ENCODE data around the gene SHD. TPM values are rescaled to one million over a fixed set of nuclear protein-coding genes. Genes with fewer than 3 reads are reported as not detected.
"Not testable (repeated sequence)": the region's sequence is repeated elsewhere in the genome, so short reads cannot be mapped to it uniquely, and the experiment has no call there.

SHD gene
- total and polyA plus RNA-seq, 12 donors: 0.03 to 0.37 (median 0.24) TPM; not detected in 8

- intact Hi-C loops (cut with DNase I): no loop called here
- no peaks in the 10 kb centered on the region for H3K9me3 ChIP-seq
- WGBS, 2 donors: 76% methylated on average over 6 of the region's 6 CpGs
- no peak overlapping the region for H3K4me3 ChIP-seq
- peaks cover 0 to 2% (median 1%) of the 10 kb centered on the region in 9 donors for H3K4me1 ChIP-seq
- no peaks in the 10 kb centered on the region for H3K36me3 ChIP-seq
- TF ChIP-seq CTCF (IDR thresholded peaks at IDR 0.05): no peak
- no peak overlapping the region for H3K27ac ChIP-seq
- H3K27me3 ChIP-seq: peaks cover 11 to 55% (median 50%) of the 10 kb centered on the region in 7 donors
- no peak for ATAC-seq
- DNase-seq: no peak
Measured at GRCh38 chr19:4284974-4285373, 5.9 kb downstream of the SHD start.

GRCh38 chr19:4286141-4286540 is 7.1 kb downstream of the SHD start:
- intact Hi-C loops (cut with DNase I); H3K4me3 ChIP-seq; H3K27ac ChIP-seq; DNase-seq; H3K9me3 ChIP-seq; H3K4me1 ChIP-seq; H3K36me3 ChIP-seq; ATAC-seq: not testable (repeated sequence)
- H3K27me3 ChIP-seq: peaks cover 0 to 50% (median 41%) of the 10 kb centered on the region in 7 donors
- WGBS, 2 donors: 84 to 95% methylated on average over 4 of the region's 4 CpGs

- Histone ChIP-seq H3K4me1 (no peaks in the 10 kb centered on the region), H3K4me3 (no peak overlapping the region), H3K36me3 (no peaks in the 10 kb centered on the region), H3K27ac (no peak overlapping the region), H3K27me3 (peaks cover 0 to 37% (median 26%) of the 10 kb centered on the region in 7 donors), H3K9me3 (no peaks in the 10 kb centered on the region)
- intact Hi-C loops (cut with DNase I): no loop called here
- 85 to 88% methylated on average over 16 of the region's 16 CpGs for WGBS, 2 donors
- DNase-seq: no peak
- ATAC-seq: no peak
- no peak for TF ChIP-seq CTCF (IDR thresholded peaks at IDR 0.05)
Measured at GRCh38 chr19:4288091-4288777, 9.2 kb downstream of the SHD start.

GRCh38 chr19:4291184-4291732 is 12.2 kb downstream of the SHD start:
- DNase-seq (no peak), ATAC-seq (no peak)
- Histone ChIP-seq H3K4me3 (no peak overlapping the region), H3K9me3 (no peaks in the 10 kb centered on the region), H3K27me3 (peaks cover 0 to 44% (median 18%) of the 10 kb centered on the region in 7 donors), H3K4me1 (no peaks in the 10 kb centered on the region), H3K27ac (no peak overlapping the region), H3K36me3 (no peaks in the 10 kb centered on the region)
- no peak for TF ChIP-seq CTCF (IDR thresholded peaks at IDR 0.05)
- 60 to 64% methylated on average over 8 of the region's 8 CpGs for whole genome bisulfite sequencing, 2 donors
- intact Hi-C loops (cut with DNase I): no loop called here

GRCh38 chr19:4292515-4292914 is 13.4 kb downstream of the SHD start:
- TF ChIP-seq CTCF (IDR thresholded peaks at IDR 0.05): no peak
- no peak for DNase-seq
- peaks cover 0 to 46% (median 28%) of the 10 kb centered on the region in 7 donors for H3K27me3 ChIP-seq
- WGBS, 2 donors: 80% methylated on average over 15 of the region's 15 CpGs
- H3K4me1 ChIP-seq: no peaks in the 10 kb centered on the region
- intact Hi-C loops (cut with DNase I): no loop called here
- no peak overlapping the region for H3K27ac ChIP-seq
- H3K4me3 ChIP-seq: no peak overlapping the region
- no peak for ATAC-seq
- no peaks in the 10 kb centered on the region for H3K9me3 ChIP-seq
- H3K36me3 ChIP-seq: no peaks in the 10 kb centered on the region
